Upper lobe of left lung (tissue), 4 donors: Measurements from ENCODE around the gene MDN1.

ENCODE experiments used
- CTCF ChIP-seq, 6 experiments: fragments of 450-650 bp in 4 of 6; fragments of 200-600 bp in 2 of 6; sonication (generic) in 2 of 6; IDR thresholded peaks; one replicate each; pipeline ENCODE4 v1.5.1; 2016 to 2019; ENCODE audit warnings: antibody characterized with exemption in 6 of 6
- POLR2A ChIP-seq, 4 donors: fragments of 450-650 bp; IDR thresholded peaks; one replicate each; pipeline ENCODE4 v1.5.1; 2016 to 2017; ENCODE audit warnings: antibody characterized with exemption in 4 of 4, mild to moderate bottlenecking in 2 of 4

DNA sequence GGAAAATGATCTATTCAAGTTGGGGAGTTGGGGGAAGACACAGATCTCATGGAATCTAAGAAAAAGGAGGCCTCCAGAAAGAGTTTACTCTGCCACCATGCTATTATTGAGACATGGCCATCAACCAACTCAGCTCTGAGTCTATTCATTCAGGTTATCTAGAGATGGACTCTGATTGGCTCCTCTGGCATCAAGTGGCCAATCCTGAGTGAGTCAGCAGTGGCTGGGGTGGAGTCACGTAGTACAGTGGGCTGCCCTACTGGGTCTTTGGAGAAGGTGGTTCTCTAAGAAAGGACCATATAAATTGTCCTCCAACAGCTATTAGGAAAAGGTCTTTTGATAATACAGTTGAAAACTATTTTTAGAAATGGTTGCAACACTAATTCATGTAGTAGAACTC lies 223.1 kb downstream of the MDN1 start:
- TF ChIP-seq CTCF (IDR thresholded peaks at IDR 0.05) (no peak), POLR2A (IDR thresholded peaks at IDR 0.05) (no peak)
